Astrocyte (in vitro differentiated cells and primary cell): Measurements from ENCODE around the gene PIM3.

Experiments used
- EZH2 ChIP-seq: IDR thresholded peaks from 2 replicates; pipeline ENCODE4 v1.6.1; 2012; ENCODE audit warnings: mild to moderate bottlenecking, low read length, inconsistent platforms; ENCODE audit not compliant: insufficient read depth
- TF ChIP-seq, protein P1 (sequence below): IDR thresholded peaks from 2 replicates; pipeline ENCODE4 v1.5.1; 2011; ENCODE audit warnings: low read depth, mild to moderate bottlenecking, inconsistent platforms, low read length, moderate library complexity; ENCODE audit not compliant: insufficient read depth

GRCh38 chr22:49993649-49994360 is 33.2 kb downstream of the PIM3 start:
- TF ChIP-seq, protein P1, sequence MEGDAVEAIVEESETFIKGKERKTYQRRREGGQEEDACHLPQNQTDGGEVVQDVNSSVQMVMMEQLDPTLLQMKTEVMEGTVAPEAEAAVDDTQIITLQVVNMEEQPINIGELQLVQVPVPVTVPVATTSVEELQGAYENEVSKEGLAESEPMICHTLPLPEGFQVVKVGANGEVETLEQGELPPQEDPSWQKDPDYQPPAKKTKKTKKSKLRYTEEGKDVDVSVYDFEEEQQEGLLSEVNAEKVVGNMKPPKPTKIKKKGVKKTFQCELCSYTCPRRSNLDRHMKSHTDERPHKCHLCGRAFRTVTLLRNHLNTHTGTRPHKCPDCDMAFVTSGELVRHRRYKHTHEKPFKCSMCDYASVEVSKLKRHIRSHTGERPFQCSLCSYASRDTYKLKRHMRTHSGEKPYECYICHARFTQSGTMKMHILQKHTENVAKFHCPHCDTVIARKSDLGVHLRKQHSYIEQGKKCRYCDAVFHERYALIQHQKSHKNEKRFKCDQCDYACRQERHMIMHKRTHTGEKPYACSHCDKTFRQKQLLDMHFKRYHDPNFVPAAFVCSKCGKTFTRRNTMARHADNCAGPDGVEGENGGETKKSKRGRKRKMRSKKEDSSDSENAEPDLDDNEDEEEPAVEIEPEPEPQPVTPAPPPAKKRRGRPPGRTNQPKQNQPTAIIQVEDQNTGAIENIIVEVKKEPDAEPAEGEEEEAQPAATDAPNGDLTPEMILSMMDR: no peak
- TF ChIP-seq EZH2: no peak
